Measurements from ENCODE around the gene IL18BP.

The IL18BP gene

GRCh38 chr11:72026090-72026489 lies 27.4 kb downstream of the IL18BP start:
- no peak for TF ChIP-seq JUND (IDR thresholded peaks at IDR 0.05; ENCODE audit: low read depth)
- no peak for DNase-seq (ENCODE audit: low read depth in 1 of 2, low spot score in 1 of 2)
- in situ Hi-C loops (cut with HindIII; ENCODE audit: low pct_unique_long_range_greater_than_20kb, low sequenced_read_pairs): no loop called here

GRCh38 chr11:72030472-72031045 lies 31.9 kb downstream of the IL18BP start:
- in situ Hi-C loops (cut with HindIII; ENCODE audit: low pct_unique_long_range_greater_than_20kb, low sequenced_read_pairs): no loop called here
- DNase-seq (ENCODE audit: low read depth in 1 of 2, low spot score in 1 of 2): no peak
- TF ChIP-seq JUND (IDR thresholded peaks at IDR 0.05; ENCODE audit: low read depth): no peak

DNA sequence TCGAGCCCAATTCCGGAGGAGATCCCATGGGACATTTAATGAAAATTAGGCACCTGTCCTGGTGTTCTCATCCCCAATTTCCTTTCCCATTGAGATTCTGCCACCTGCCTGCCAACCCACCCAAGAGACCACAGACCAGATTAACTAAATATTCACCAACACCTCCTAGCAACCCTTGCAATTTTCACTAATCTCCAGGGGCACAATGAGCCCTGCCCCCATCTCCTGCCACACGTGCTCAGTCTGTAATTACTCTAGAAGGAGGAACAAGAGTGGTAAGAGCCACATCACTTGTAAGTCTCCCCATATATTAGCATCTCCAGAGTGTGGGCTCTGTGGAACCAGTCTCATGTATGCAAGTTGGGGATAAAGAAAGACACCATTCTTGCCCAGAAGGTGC lies 38.0 kb downstream of the IL18BP start:
- in situ Hi-C loops (cut with HindIII; ENCODE audit: low pct_unique_long_range_greater_than_20kb, low sequenced_read_pairs): no loop called here
- TF ChIP-seq JUND (IDR thresholded peaks at IDR 0.05; ENCODE audit: low read depth): no peak

GRCh38 chr11:72037554-72038311 lies 39.0 kb downstream of the IL18BP start:
- TF ChIP-seq JUND (IDR thresholded peaks at IDR 0.05; ENCODE audit: low read depth): no peak
- in situ Hi-C loops (cut with HindIII; ENCODE audit: low pct_unique_long_range_greater_than_20kb, low sequenced_read_pairs): no loop called here
- DNase-seq (ENCODE audit: low read depth in 1 of 2, low spot score in 1 of 2): no peak

More for the DNA sequence above, 38.0 kb downstream of the IL18BP start:
- no peak for DNase-seq (ENCODE audit: low read depth in 1 of 2, low spot score in 1 of 2)

GRCh38 chr11:72038491-72038890 lies 39.8 kb downstream of the IL18BP start:
- peak in 1 of 2 experiments; percentile 76 for DNase-seq (ENCODE audit: low read depth in 1 of 2, low spot score in 1 of 2)

GRCh38 chr11:72039031-72039855 lies 40.5 kb downstream of the IL18BP start:
- in situ Hi-C loops (cut with HindIII; ENCODE audit: low pct_unique_long_range_greater_than_20kb, low sequenced_read_pairs): no loop called here
- no peak for DNase-seq (ENCODE audit: low read depth in 1 of 2, low spot score in 1 of 2)
- TF ChIP-seq JUND (IDR thresholded peaks at IDR 0.05; ENCODE audit: low read depth): no peak

More at GRCh38 chr11:72038491-72038890, 39.8 kb downstream of the IL18BP start:
- in situ Hi-C loops (cut with HindIII; ENCODE audit: low pct_unique_long_range_greater_than_20kb, low sequenced_read_pairs): no loop called here
- no peak for TF ChIP-seq JUND (IDR thresholded peaks at IDR 0.05; ENCODE audit: low read depth)

DNA sequence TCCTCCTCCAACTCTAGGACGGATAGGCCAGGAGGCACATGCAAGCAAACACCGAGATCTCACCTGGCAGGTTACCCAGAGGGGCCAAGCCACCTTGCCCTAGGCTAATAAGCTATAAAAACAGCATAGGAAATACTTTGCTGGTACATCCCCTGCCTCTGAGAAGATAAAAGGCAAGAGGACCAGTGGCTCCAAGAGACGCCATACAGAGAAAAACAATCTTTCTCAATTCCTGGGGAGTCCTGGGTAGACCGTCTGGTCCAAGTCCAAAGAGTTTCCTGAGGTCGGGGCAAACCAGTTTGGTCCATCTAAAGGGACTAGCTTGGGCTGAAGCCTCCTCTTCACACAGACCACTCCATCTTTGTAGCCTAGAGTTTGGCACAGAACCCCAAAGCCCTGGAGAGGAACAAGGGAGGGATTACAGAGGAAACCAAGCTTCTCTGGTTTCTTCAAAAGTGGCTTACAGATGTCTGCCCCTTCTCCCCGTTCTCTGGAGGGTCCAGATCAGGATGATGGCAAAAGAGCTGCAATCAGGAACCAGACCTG lies 41.2 kb downstream of the IL18BP start:
- in situ Hi-C loops (cut with HindIII; ENCODE audit: low pct_unique_long_range_greater_than_20kb, low sequenced_read_pairs): no loop called here
- DNase-seq (ENCODE audit: low read depth in 1 of 2, low spot score in 1 of 2): peak in 1 of 2 experiments; percentile 75
- no peak for TF ChIP-seq JUND (IDR thresholded peaks at IDR 0.05; ENCODE audit: low read depth)

GRCh38 chr11:72040491-72041363 lies 42.0 kb downstream of the IL18BP start:
- in situ Hi-C loops (cut with HindIII; ENCODE audit: low pct_unique_long_range_greater_than_20kb, low sequenced_read_pairs): no loop called here
- TF ChIP-seq JUND (IDR thresholded peaks at IDR 0.05; ENCODE audit: low read depth): 0 out of 2 replicates have a peak, but pooled peaks have one; percentile 9
- DNase-seq (ENCODE audit: low read depth in 1 of 2, low spot score in 1 of 2): peak; percentile 70 to 99

DNA sequence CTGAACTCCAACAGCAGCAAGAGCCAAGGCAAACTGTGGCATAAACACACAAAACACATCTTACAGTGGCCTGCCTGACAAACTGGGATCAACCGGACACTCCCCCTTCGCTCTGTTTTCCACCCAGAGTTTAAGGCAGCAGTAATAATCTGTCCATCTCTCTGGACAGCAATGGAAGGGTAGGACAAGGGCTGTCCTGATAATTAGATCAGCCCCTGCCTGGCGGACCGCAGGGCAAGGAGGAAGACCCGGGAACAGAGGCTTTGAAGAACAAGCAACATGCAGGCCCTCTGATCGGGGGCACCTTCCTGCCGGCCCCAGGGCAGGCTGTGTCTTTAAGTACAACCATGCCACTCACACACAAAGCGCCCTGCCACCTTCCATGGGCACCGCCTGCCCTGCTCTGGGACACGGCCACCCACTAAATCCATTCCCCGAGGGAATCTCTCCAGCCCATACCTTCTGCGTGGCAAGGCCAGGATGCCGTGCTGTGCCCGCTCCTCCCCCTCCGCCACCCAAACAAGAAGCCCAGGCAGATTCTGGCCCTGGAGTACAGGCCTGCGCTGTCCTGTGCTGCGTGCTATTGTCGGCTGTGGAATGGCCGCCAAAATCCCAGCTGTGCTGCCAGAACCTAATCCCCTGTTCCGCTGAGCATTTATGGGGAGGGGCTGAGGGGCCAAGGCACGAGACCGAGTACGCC lies 42.8 kb downstream of the IL18BP start:
- DNase-seq (ENCODE audit: low read depth in 1 of 2, low spot score in 1 of 2): peak; percentile 56 to 95
- in situ Hi-C loops (cut with HindIII; ENCODE audit: low pct_unique_long_range_greater_than_20kb, low sequenced_read_pairs): no loop called here
- no peak for TF ChIP-seq JUND (IDR thresholded peaks at IDR 0.05; ENCODE audit: low read depth)

DNA sequence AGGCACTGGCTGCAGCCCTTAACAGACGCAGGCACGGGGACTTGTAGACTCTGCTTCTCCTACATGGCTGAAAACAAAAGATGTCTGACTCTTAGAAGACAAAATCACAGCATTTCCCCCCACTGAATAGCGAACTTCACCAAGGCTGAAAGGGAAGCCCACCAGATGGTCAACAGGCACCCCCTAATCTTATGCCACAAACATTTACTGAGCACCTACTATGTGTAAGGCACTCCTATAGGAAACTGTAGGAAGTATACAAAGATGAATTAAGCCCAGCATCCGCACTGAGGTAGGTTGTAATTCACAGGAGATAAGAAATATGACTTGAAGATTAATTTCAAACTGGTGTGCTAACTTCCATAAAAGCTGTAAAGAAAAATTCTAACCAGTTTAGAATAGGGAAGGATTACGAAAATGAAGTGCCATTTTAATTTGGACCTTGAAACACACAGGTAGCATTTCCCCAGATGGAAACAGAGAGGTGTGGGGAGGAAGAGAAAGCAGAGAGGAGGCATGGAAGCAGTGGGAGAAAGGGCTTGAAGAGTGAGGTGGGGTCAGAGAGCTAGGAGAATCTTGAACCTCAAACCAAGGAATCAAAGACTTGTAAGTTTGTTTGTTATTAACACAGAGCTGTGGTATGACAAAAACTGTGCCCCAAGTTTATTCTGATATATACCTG lies 43.5 kb downstream of the IL18BP start:
- no peak for TF ChIP-seq JUND (IDR thresholded peaks at IDR 0.05; ENCODE audit: low read depth)
- in situ Hi-C loops (cut with HindIII; ENCODE audit: low pct_unique_long_range_greater_than_20kb, low sequenced_read_pairs): no loop called here
- no peak for DNase-seq (ENCODE audit: low read depth in 1 of 2, low spot score in 1 of 2)

GRCh38 chr11:72045849-72046248 lies 47.1 kb downstream of the IL18BP start:
- in situ Hi-C loops (cut with HindIII; ENCODE audit: low pct_unique_long_range_greater_than_20kb, low sequenced_read_pairs): no loop called here
- TF ChIP-seq JUND (IDR thresholded peaks at IDR 0.05; ENCODE audit: low read depth): no peak
- no peak for DNase-seq (ENCODE audit: low read depth in 1 of 2, low spot score in 1 of 2)
